Epidermal melanocyte (primary cell): ENCODE results near the gene PDE6A.

ENCODE experiments used
- DNase-seq: peaks from one replicate; pipeline ENCODE4 v3.0.0; 2011; ENCODE audit warnings: low spot score; ENCODE audit not compliant: insufficient read length

PDE6A gene

GRCh38 chr5:149944666-149945065, at the start of gene PDE6A:
Gene PDE6A, minus strand, starts transcription at chr5:149944793. Its CDS starts 120 bp downstream, at chr5:149944673.
- DNase-seq: no peak

DNA sequence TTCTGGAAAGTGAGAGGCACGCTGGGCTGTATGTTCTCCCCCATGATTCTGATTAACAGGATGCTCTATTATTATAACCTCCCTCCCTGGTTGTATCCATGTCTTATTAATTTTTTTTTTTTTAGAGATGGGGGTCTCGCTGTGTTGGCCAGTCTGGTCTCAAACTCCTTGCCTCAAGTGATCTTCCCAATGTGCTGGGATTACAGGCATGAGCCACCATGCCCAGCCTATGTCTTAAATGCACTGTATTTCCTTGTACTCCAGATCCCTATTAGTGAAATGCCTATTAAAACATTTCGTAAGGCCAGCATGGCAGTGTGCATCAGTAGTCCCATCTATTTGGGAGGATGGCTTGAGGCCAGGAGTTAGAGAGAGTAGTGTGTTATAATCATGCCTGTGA, 48.9 kb upstream of the PDE6A start:
- no peak for DNase-seq

GRCh38 chr5:149990518-149991376, 46.2 kb upstream of the PDE6A start:
- DNase-seq: peak; percentile 69

GRCh38 chr5:149988126-149988525, 43.5 kb upstream of the PDE6A start:
- no peak for DNase-seq

DNA sequence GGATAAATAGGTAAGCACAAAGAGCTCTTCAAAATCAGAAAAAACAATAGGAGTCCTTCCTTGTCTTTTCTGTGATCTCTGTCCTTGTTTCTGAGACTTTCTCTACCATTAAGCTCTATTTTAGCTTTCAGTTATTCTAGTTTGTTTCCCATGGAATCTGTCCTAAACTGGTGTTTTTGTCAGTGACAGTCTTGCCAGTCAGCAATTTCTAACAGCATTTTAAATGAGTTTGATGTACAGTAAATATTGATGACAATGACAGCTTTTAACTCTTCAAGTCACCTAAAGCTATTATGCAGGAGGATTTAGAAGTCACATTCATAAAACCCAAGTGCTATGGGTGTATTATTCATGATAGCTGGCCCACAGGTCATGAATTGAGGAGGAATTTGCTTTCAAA, 37.9 kb upstream of the PDE6A start:
- no peak for DNase-seq

- no peak for DNase-seq
Observed at GRCh38 chr5:149981206-149981605, 36.6 kb upstream of the PDE6A start.

- no peak for DNase-seq
Observed at GRCh38 chr5:149979896-149980295, 35.3 kb upstream of the PDE6A start.

GRCh38 chr5:149975409-149975808, 30.8 kb upstream of the PDE6A start:
- no peak for DNase-seq

DNA sequence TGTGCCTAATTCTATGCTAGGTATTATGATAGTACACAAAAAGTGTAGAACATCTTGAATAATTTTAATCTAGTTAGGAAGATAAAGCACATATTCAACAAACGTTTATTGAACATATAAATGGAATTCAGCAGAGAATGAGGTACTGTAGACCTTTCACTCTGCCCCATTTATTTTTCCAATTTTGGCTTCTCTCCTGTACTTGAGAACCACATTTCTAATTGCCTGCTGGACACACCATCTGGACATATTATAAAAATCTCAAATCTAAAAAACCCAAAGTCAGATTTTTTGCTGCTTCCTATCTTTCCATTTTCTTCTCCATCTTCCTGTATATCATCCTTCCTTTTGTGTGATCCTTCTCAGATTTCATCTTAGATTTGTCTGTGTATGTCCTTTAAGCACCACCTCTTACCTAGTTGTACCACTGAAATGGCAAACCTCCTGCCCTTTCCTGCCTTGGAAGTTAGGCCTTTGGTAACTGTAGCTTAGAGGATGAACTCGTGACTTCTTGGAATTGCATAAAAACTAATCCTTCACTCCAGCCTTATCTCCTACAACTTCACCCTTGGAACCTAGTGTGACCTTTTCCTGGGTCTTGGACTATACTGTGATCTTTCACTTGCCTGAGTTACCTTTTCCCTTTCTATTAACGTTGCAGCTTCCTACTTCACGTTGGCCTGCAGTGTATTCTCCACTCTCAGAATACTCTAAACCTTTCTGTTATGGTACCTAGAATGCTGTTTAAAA, 24.8 kb upstream of the PDE6A start:
- DNase-seq: no peak

DNA sequence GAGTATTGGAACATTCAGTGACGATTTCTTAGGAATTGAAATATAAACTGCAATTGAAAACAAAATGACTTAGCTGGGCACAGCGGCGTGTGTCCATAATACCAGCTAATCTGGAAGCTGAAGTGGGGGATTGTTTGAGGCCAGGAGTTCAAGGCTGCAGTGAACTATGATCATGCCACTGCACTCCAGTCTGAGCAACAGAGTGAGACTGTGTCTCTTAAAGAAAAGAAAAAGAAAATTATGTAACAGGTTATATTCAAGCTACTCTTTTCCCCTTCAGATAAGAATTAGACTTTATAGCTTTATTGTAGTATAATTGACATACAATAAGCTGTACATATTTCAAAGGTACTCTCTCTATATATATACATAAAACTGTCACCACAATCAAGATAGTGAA, 22.4 kb upstream of the PDE6A start:
- DNase-seq: no peak

- no peak for DNase-seq
Observed at GRCh38 chr5:149963729-149964128, 19.1 kb upstream of the PDE6A start.

GRCh38 chr5:149962601-149963300, 18.2 kb upstream of the PDE6A start:
- no peak for DNase-seq

- peak; percentile 51 for DNase-seq
Observed at GRCh38 chr5:149961957-149962409, 17.4 kb upstream of the PDE6A start.

DNA sequence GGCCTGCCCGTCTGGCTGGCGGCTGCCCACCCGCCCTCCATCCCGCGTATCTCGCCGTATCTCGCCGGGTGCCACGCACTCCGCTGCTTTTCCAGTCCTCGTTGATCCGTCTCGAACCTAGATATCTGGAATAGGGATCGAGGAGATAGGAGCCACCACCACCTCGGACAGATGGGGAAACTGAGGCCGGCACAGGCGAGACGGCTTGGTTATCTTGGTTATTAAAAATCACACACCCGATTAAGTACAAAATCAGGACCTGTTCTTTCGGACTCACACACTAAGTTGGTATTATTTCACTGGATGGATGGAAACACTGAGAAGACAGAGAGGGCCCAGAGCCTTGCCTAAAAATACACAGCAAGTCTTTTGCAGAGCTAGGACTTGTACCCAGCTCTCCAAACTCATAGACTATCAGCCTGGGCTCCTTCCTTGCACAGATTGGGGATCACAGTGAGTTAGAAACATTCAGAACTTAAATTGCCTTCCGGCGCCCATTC, 16.6 kb upstream of the PDE6A start:
- DNase-seq: no peak

DNA sequence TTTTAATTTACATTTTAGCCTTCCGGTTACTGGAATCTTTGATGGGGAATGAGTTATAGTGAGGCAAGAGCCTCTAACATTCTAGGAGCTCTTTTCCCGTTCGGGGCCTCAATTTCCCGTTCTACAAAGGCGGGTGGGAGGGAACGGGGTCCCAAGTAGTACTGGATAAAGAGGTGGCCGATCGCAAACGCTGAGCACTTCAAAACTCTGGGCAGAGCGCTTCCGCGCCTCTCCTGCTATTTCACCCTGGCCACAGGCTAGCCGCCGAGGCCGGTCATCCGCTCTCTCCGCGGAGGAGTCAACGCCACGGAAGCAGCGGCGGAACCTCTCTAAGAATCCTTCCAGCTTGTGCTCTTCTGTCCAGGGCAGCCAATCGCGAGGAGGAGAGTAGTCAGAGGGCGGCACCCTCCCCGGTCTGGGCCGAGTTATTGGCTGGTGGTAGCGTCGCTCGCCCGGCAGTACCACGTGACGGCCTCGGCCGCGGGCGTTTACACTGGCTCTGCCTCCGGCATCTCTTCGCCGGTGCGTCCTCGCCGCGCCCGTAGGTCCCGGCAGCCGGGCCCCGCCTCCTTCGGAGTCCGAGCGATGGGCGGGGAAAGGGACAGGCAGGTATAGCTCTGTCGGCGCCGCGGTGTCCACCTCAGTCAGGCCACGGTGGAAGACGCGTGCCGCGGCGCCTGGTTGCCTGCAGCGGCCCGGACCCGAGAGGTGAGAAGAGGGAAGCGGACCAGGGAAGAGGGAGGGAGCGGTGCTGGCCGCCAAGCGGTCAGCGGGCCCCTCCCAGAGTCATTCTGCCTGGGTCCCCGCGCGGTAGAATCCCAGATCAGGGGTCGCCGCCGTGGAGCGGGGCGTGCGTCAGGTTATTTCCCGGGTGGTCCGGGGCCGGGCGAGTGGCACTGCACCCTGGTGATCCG, 15.9 kb upstream of the PDE6A start, which contains the start of gene SLC26A2:
SLC26A2 (plus strand) TSS at position 487 of the 914 bp plus-strand sequence. CDS start 16,895 bp downstream, outside the sequence.
- DNase-seq: peak; percentile 92

DNA sequence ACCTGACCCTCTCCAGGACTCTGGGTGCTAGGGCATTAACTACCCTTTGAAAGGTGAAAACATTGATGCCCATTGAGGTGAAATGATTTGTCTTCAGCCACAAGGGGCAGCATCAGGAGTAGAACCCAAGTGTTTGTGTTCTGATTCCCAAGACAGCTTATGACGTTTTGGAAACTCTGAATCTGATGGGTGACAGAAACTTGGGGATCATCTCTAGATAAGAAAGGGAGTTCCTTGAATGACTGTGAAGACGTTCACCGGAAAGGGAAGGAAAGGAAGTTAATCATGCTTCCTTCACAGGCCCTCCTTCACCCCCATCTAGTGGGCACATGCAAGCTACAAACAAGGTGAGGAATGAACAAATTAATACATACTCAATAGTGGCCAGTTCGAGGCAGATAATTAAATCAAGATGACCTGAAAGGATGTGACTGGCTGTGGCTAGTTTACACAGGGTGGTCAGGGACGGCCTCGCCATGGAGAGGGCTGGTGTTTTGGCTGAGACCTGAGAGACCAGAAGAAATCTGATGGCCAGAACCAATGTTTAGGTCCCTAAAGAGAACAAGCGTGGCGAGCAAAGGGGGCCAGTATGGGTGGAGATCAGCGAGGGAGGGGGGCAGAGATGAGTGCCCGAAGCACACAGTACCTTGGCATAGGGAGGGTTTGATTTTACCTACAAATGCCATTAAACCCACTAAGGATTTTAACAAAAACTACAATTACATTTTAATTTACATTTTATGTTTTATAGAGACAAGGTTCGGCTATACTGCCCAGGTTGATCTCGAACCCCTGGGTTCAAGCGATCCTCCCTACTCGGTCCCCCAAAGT, 15.0 kb upstream of the PDE6A start:
- no peak for DNase-seq

GRCh38 chr5:149957855-149958254, 13.3 kb upstream of the PDE6A start:
- DNase-seq: no peak

DNA sequence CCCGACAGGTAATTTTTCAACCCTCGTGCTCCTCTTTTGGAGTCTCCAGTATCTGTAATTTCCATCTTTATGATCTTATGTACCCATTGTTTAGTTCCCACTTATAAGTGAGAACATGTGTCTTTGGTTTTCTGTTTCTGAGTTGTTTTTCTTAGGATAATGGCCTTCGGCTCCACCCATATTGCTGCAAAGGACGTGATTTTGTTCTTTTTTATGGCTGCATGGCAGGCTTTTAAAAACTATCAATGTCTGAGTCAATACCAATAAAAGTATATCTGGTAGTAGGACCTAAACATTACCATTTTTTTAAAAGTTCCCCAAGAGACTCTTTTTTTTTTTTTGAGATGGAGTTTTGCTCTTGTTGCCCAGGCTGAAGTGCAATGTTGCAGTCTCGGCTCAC, 12.1 kb upstream of the PDE6A start:
- no peak for DNase-seq

GRCh38 chr5:149954798-149955197, 10.2 kb upstream of the PDE6A start:
- DNase-seq: no peak
